Transverse colon (tissue), 4 donors: Measurements from ENCODE around the gene KRT81. TPM values are rescaled to one million over a fixed set of nuclear protein-coding genes. Genes with fewer than 3 reads are reported as not detected.

ENCODE experiments used
- DNase-seq: peaks from one replicate; pipeline ENCODE4 v3.0.0-alpha.2; 2019
- H3K27ac ChIP-seq, 4 donors: fragments of 200-600 bp; sonication (generic); 2 replicates each; pipeline ENCODE4 v1.5.1; 2016 to 2018; ENCODE audit warnings: inconsistent platforms in 4 of 4
- H3K27me3 ChIP-seq: fragments of 200-600 bp; sonication (generic); 2 replicates; pipeline ENCODE4 v1.5.1; 2017; ENCODE audit warnings: inconsistent platforms
- H3K36me3 ChIP-seq, 4 donors: fragments of 200-600 bp; sonication (generic); 2 replicates each; pipeline ENCODE4 v1.5.1; 2017 to 2019; ENCODE audit warnings: inconsistent platforms in 4 of 4
- H3K4me1 ChIP-seq, 4 donors: fragments of 200-600 bp; sonication (generic); 2 replicates each; pipeline ENCODE4 v1.5.1; 2017 to 2020; ENCODE audit warnings: inconsistent platforms in 4 of 4
- H3K4me3 ChIP-seq, 4 donors: fragments of 200-600 bp; sonication (generic); 1 replicate in 1 of 4; 2 replicates in 3 of 4; pipeline versions ENCODE4 v1.5.1 to v1.6.1; 2017 to 2019; ENCODE audit warnings: inconsistent platforms in 4 of 4
- H3K9me3 ChIP-seq, 2 donors: fragments of 200-600 bp; sonication (generic); 2 replicates each; pipeline ENCODE4 v1.5.1; 2017 to 2019; ENCODE audit warnings: inconsistent platforms in 2 of 2
- CTCF ChIP-seq, 5 experiments: fragments of 200-600 bp in 3 of 5; fragments of 450-650 bp in 2 of 5; sonication (generic) in 3 of 5; IDR thresholded peaks; 1 replicate in 2 of 5; 2 replicates in 3 of 5; pipeline ENCODE4 v1.5.1; 2016 to 2017; ENCODE audit warnings: antibody characterized with exemption in 5 of 5, inconsistent platforms in 3 of 5, mild to moderate bottlenecking in 2 of 5, moderate library complexity in 1 of 5
- EP300 ChIP-seq: sonication (generic); formaldehyde crosslinking; IDR thresholded peaks from one replicate; pipeline ENCODE4 v1.6.1; 2017; ENCODE audit warnings: antibody characterized with exemption, low read depth
- POLR2A ChIP-seq: fragments of 450-650 bp; IDR thresholded peaks from one replicate; pipeline ENCODE4 v1.6.1; 2016; ENCODE audit warnings: antibody characterized with exemption, mild to moderate bottlenecking, moderate library complexity
- POLR2AphosphoS5 ChIP-seq, 3 donors: sonication (generic); formaldehyde crosslinking; IDR thresholded peaks; one replicate each; pipeline ENCODE4 v1.6.1; 2016; ENCODE audit warnings: antibody characterized with exemption in 3 of 3
- WGBS, 2 donors: methylation state at CpG; one replicate each; pipeline ENCODE4 v1.1.5; 2018; ENCODE audit warnings: low coverage in 1 of 2; 5-methylcytosine and 5-hydroxymethylcytosine counted together
- in situ Hi-C, 4 donors: fragments of 200-750 bp; cut with MboI; loops; one replicate each; pipeline versions ENCODE4 v1.15.0 to v1.15.1; 2017; ENCODE audit warnings: low sequenced_read_pairs in 3 of 4, low pct_ligation_motif_present in 1 of 4, low pct_unique_long_range_greater_than_20kb in 1 of 4
- intact Hi-C: fragments of 100-400 bp; cut with DNase I; formaldehyde crosslinking; loops from one replicate; pipeline ENCODE4 v1.15.1; 2023; ENCODE audit warnings: low total_unique reads
- total RNA-seq, 4 donors: library from RNA; depleted of rRNA; stranded (reverse); fragments of >200 nt; gene quantifications; one replicate each; pipeline ENCODE4 v1.1.0, GENCODE V29; 2016

KRT81 gene
- total RNA-seq, 4 donors from 2014 or later, result not detected

- Histone ChIP-seq H3K27ac (peak overlapping the region; percentile 55 to 76 (median 68)), H3K4me1 (peaks cover 4 to 23% (median 11%) of the 10 kb centered on the region in 4 donors), H3K9me3 (no peaks in the 10 kb centered on the region), H3K27me3 (peaks cover 5% of the 10 kb centered on the region), H3K36me3 (no peaks in the 10 kb centered on the region), H3K4me3 (no peak overlapping the region)
- intact Hi-C loops, result no loop called here
- peak; percentile 58 for DNase-seq
- WGBS, 2 donors, result 46% methylated on average over 3 of the region's 3 CpGs; no CpG with 5 or more reads in 1 of the 2 donors
- peak; percentile 37 to 50 (median 41) for TF ChIP-seq POLR2AphosphoS5 (IDR thresholded peaks at IDR 0.05)
- TF ChIP-seq POLR2A, result no peak
- peak; percentile 90 for TF ChIP-seq EP300
- in situ Hi-C loops, result no loop called here
These were observed 11.0 kb downstream of the KRT81 start for GRCh38 chr12:52280319-52280795.

- Histone ChIP-seq H3K9me3 (no peaks in the 10 kb centered on the region), H3K4me3 (no peak overlapping the region), H3K27ac (peak overlapping the region; percentile 55 to 76 (median 68)), H3K27me3 (peaks cover 5% of the 10 kb centered on the region), H3K36me3 (no peaks in the 10 kb centered on the region), H3K4me1 (peaks cover 4 to 23% (median 11%) of the 10 kb centered on the region in 4 donors)
- 77 to 81% methylated on average over 5 to 14 of the region's 14 CpGs for WGBS, 2 donors
- no peak for DNase-seq
- no peak for TF ChIP-seq POLR2A
- TF ChIP-seq CTCF (IDR thresholded peaks at IDR 0.05), result peak in 1 of 5 experiments; percentile 14
- intact Hi-C loops (loop anchor here (10.0 kb wide), 1 partner anchor 125 kb away; no protein-coding TSS in a partner anchor), in situ Hi-C loops (no loop called here)
These were observed 11.7 kb downstream of the KRT81 start for GRCh38 chr12:52279422-52280318.

GRCh38 chr12:52278575-52279421 lies 12.5 kb downstream of the KRT81 start:
- Histone ChIP-seq H3K36me3 (no peaks in the 10 kb centered on the region), H3K9me3 (no peaks in the 10 kb centered on the region), H3K4me1 (peaks cover 4 to 23% (median 11%) of the 10 kb centered on the region in 4 donors), H3K27ac (peak overlapping the region; percentile 55 to 76 (median 68)), H3K27me3 (peaks cover 8% of the 10 kb centered on the region), H3K4me3 (peak overlapping the region in 1 of 4 donors; percentile 37)
- TF ChIP-seq EP300 (no peak), CTCF (IDR thresholded peaks at IDR 0.05) (peak; percentile 72 to 99 (median 95)), POLR2A (no peak), POLR2AphosphoS5 (IDR thresholded peaks at IDR 0.05) (no peak)
- WGBS, 2 donors, result 19% methylated on average over 29 of the region's 32 CpGs; no CpG with 5 or more reads in 1 of the 2 donors
- intact Hi-C loops (loop anchor here (10.0 kb wide), 1 partner anchor 124 kb away; no protein-coding TSS in a partner anchor), in situ Hi-C loops (no loop called here)
- peak; percentile 81 for DNase-seq

GRCh38 chr12:52277486-52278245 lies 13.7 kb downstream of the KRT81 start:
- TF ChIP-seq EP300 (no peak), CTCF (IDR thresholded peaks at IDR 0.05) (no peak), POLR2AphosphoS5 (IDR thresholded peaks at IDR 0.05) (no peak), POLR2A (no peak)
- H3K27ac ChIP-seq, result no peak overlapping the region
- no peak for DNase-seq
- H3K9me3 ChIP-seq, result no peaks in the 10 kb centered on the region
- H3K4me3 ChIP-seq, result no peak overlapping the region
- H3K27me3 ChIP-seq, result peaks cover 8% of the 10 kb centered on the region
- intact Hi-C loops, result loop anchor here (10.0 kb wide), 1 partner anchor 123 kb away; no protein-coding TSS in a partner anchor
- in situ Hi-C loops, result no loop called here
- H3K4me1 ChIP-seq, result peaks cover 4 to 23% (median 11%) of the 10 kb centered on the region in 4 donors
- no peaks in the 10 kb centered on the region for H3K36me3 ChIP-seq
- WGBS, 2 donors, result 79% methylated on average over 9 of the region's 9 CpGs; no CpG with 5 or more reads in 1 of the 2 donors
